Psoas muscle (tissue), 8 donors: ENCODE data around the gene ADGRD1. TPM values are rescaled to one million over a fixed set of nuclear protein-coding genes. Genes with fewer than 3 reads are reported as not detected.

Experiments
- ATAC-seq, 4 donors: fragments of 200-7000 bp; cut with Tn5 transposase; one replicate each; pipeline ENCODE4 v1.9.1; 2020; ENCODE audit warnings: moderate library complexity in 3 of 4, mild to moderate bottlenecking in 2 of 4
- DNase-seq, 2 donors: peaks; one replicate each; pipeline ENCODE4 v3.0.0-alpha.2; 2020
- H3K27ac ChIP-seq: fragments of 200-600 bp; one replicate; pipeline ENCODE4 v1.8.0; 2022
- H3K27me3 ChIP-seq, 3 donors: fragments of 200-600 bp in 1 of 3; one replicate each; pipeline versions ENCODE4 v1.6.1 to v1.8.0; 2013 to 2022; ENCODE audit warnings: low read length in 2 of 3, mild to moderate bottlenecking in 2 of 3, moderate library complexity in 1 of 3; ENCODE audit not compliant: insufficient read depth in 3 of 3
- H3K36me3 ChIP-seq, 2 donors: fragments of 200-600 bp in 1 of 2; one replicate each; pipeline versions ENCODE4 v1.6.1 to v1.8.0; 2013 to 2022; ENCODE audit warnings: low read depth in 1 of 2, mild to moderate bottlenecking in 1 of 2, moderate library complexity in 1 of 2; ENCODE audit not compliant: insufficient read depth in 1 of 2
- H3K4me1 ChIP-seq: fragments of 200-600 bp; one replicate; pipeline ENCODE4 v1.8.0; 2022
- H3K4me3 ChIP-seq: fragments of 200-600 bp; one replicate; pipeline ENCODE4 v1.8.0; 2022; ENCODE audit warnings: mild to moderate bottlenecking
- H3K9me3 ChIP-seq: fragments of 200-600 bp; one replicate; pipeline ENCODE4 v1.8.0; 2022
- WGBS, 3 donors: extraction: QIAGEN DNeasy Blood & Tissue Kit; methylation state at CpG; one replicate each; pipeline versions ENCODE4 v1.1.6 to v1.1.7; 2013; 5-methylcytosine and 5-hydroxymethylcytosine counted together
- intact Hi-C, 2 donors: fragments of 100-400 bp; cut with DNase I; formaldehyde crosslinking; loops; one replicate each; pipeline versions ENCODE4 v1.11.0 to v1.14.2; 2022
- polyA plus RNA-seq, 3 donors: library from polyadenylated mRNA; stranded (reverse); fragments of 200-250 nt; gene quantifications; one replicate each; pipeline ENCODE4 v1.2.3, GENCODE V29; 2013
- total RNA-seq, 4 donors: library from RNA; stranded (reverse); fragmentation: NEBNext Ultra II Directional in 2 of 4; extraction: Animal tissue kit (Norgen Biotek cat#: 25700) in 2 of 4; gene quantifications; one replicate each; pipeline versions ENCODE4 v1.2.1 to v1.2.4, GENCODE V29; 2021 to 2023
- TF ChIP-seq, protein P1 (sequence below): fragments of 200-600 bp; IDR thresholded peaks from one replicate; pipeline ENCODE4 v1.8.0; 2022; ENCODE audit warnings: antibody characterized with exemption
- donor health status: healthy with polysubstance abuse.
- donor health status: DM: no; HTN: no; CAD: no; lungs with moderate emphysema.
- donor health status: Bipolar disorder and iron deficiency.
- donor health status: healthy.
- donor health status: DM: yes; HTN: yes; CAD: no.
- donor health status: DM: no; HTN: no; CAD: no.
- donor health status: DM: no; HTN: no; CAD: no.
- donor health status: DM: yes; HTN: yes; CAD: no.

The ADGRD1 gene
- total and polyA plus RNA-seq, 7 donors, result 2.1 to 11.6 (median 3.6) TPM

DNA sequence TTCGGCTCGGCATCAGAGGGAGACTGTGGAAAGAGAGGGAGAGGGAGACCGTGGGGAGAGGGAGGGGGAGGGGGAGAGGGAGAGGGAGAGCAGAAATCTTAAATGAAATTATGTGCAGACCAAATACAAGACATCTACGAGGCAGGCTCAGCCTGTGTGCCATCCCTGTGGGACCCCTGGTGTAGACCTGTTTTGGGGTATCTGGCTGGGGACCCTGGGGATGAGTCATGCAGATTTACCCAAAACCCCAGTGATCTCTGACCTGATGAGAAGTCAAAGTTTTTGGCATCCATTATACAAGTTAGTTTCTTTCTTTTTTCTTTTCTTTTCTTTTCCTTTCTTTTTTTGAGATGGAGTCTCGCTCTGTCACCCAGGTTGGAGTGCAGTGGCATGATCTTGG, 44.4 kb downstream of the ADGRD1 start:
- no peak overlapping the region for H3K4me3 ChIP-seq
- no peaks in the 10 kb centered on the region for H3K27me3 ChIP-seq
- no peak overlapping the region for H3K27ac ChIP-seq
- peaks cover 8% of the 10 kb centered on the region for H3K4me1 ChIP-seq
- WGBS, 3 donors, result 86 to 95% (median 93%) methylated on average over 3 to 5 of the region's 5 CpGs
- H3K9me3 ChIP-seq, result no peaks in the 10 kb centered on the region
- intact Hi-C loops, result no loop called here
- ATAC-seq, result no peak
- H3K36me3 ChIP-seq, result no peaks in the 10 kb centered on the region
- TF ChIP-seq, protein P1, sequence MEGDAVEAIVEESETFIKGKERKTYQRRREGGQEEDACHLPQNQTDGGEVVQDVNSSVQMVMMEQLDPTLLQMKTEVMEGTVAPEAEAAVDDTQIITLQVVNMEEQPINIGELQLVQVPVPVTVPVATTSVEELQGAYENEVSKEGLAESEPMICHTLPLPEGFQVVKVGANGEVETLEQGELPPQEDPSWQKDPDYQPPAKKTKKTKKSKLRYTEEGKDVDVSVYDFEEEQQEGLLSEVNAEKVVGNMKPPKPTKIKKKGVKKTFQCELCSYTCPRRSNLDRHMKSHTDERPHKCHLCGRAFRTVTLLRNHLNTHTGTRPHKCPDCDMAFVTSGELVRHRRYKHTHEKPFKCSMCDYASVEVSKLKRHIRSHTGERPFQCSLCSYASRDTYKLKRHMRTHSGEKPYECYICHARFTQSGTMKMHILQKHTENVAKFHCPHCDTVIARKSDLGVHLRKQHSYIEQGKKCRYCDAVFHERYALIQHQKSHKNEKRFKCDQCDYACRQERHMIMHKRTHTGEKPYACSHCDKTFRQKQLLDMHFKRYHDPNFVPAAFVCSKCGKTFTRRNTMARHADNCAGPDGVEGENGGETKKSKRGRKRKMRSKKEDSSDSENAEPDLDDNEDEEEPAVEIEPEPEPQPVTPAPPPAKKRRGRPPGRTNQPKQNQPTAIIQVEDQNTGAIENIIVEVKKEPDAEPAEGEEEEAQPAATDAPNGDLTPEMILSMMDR, result no peak
- no peak for DNase-seq

DNA sequence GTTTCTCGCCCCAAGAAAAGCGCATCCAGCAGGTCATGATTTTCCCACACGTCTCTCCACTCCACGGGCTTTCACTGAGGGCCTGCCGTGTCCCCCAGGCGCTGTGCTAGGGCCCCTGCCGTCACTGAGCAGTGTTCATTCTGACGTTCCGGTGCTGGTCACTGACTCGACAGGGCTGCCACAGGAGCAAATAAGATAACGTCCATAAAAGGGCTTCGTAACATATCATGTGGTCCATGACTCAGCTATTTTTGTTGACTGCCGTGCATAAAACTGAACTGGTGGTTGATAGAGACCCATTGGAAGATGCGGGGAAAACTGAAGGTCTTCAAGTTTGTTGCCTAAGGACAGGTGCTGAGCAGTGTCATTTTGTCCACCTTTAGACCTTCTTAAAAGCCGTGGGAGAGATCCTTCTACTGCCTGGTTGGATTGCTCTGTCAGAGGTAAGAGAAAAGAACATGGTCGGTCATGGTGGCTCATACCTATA, 46.3 kb downstream of the ADGRD1 start:
- Histone ChIP-seq H3K27me3 (no peaks in the 10 kb centered on the region), H3K9me3 (no peaks in the 10 kb centered on the region), H3K36me3 (no peaks in the 10 kb centered on the region), H3K4me1 (peaks cover 9% of the 10 kb centered on the region), H3K4me3 (no peak overlapping the region), H3K27ac (no peak overlapping the region)
- WGBS, 3 donors, result 81 to 89% (median 84%) methylated on average over 16 of the region's 16 CpGs
- ATAC-seq, result no peak
- TF ChIP-seq, protein P1, result no peak
- intact Hi-C loops, result no loop called here
- no peak for DNase-seq

DNA sequence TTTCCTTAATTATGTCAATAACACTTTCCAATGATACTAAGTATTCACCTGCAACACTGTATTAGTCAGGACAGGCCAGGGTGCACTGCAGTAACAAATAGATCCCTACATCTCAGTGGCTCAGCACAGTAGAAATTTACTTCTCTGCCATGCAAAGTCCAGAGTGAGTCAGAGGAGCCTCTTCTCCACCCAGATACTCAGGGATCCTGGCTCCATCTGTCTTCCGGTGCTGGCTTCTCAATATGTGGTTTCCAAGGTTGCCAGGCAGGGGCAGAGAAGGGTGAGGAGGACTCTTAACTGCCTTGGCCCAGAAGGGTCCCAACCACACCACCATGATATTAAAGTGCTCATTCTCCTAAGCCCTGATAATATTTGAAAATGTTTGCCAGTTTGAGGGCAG, 47.8 kb downstream of the ADGRD1 start:
- H3K36me3 ChIP-seq, result no peaks in the 10 kb centered on the region

DNA sequence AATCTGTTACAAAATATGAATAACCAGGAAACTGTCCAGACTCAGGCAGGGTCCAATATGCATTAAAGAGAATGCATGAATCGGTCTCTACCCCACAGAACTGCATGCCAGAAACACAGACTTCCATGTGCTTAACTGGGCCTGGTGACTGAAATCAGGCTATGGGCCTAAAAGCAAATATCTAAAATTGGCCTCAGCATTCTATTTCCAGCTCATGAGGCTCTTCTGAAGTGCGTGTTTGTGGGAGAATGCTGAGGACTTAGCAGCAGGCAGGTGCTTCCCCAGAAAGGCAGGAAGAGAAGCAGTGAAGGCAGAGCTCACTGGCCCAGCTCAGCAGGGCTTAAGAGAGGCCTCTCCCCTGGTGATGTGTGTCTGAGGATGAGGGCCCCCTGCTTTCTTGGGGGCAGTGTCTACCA, 48.5 kb downstream of the ADGRD1 start:
- no peaks in the 10 kb centered on the region for H3K27me3 ChIP-seq
- H3K4me3 ChIP-seq, result no peak overlapping the region
- ATAC-seq (peak in 3 of 4 donors; percentile 76 to 89 (median 89)), DNase-seq (no peak)
- no peaks in the 10 kb centered on the region for H3K36me3 ChIP-seq
- intact Hi-C loops, result no loop called here
- WGBS, 3 donors, result 30 to 54% (median 40%) methylated on average over 2 of the region's 2 CpGs
- peaks cover 13% of the 10 kb centered on the region for H3K4me1 ChIP-seq
- H3K9me3 ChIP-seq, result no peaks in the 10 kb centered on the region
- TF ChIP-seq, protein P1, result no peak
- peak overlapping the region; percentile 73 for H3K27ac ChIP-seq

More for the DNA sequence above, 47.8 kb downstream of the ADGRD1 start:
- H3K27me3 ChIP-seq, result no peaks in the 10 kb centered on the region
- peak overlapping the region; percentile 73 for H3K27ac ChIP-seq
- peaks cover 9% of the 10 kb centered on the region for H3K4me1 ChIP-seq
- DNase-seq, result no peak
- TF ChIP-seq, protein P1, result no peak
- peak in 1 of 4 donors; percentile 16 for ATAC-seq
- intact Hi-C loops, result no loop called here
- H3K9me3 ChIP-seq, result no peaks in the 10 kb centered on the region
- H3K4me3 ChIP-seq, result no peak overlapping the region
- WGBS, 3 donors, result 88 to 100% (median 95%) methylated on average over 1 of the region's 1 CpG
